COR-L47 (cell line): Measurements from ENCODE around the gene TRPM2.
"Not testable (repeated sequence)": the region's sequence is repeated elsewhere in the genome, so short reads cannot be mapped to it uniquely, and the experiment has no call there.

Source experiments
- DNase-seq: peaks from one replicate; lab custom pipeline; 2025; lab: John Stamatoyannopoulos, UW

TRPM2 gene

DNA sequence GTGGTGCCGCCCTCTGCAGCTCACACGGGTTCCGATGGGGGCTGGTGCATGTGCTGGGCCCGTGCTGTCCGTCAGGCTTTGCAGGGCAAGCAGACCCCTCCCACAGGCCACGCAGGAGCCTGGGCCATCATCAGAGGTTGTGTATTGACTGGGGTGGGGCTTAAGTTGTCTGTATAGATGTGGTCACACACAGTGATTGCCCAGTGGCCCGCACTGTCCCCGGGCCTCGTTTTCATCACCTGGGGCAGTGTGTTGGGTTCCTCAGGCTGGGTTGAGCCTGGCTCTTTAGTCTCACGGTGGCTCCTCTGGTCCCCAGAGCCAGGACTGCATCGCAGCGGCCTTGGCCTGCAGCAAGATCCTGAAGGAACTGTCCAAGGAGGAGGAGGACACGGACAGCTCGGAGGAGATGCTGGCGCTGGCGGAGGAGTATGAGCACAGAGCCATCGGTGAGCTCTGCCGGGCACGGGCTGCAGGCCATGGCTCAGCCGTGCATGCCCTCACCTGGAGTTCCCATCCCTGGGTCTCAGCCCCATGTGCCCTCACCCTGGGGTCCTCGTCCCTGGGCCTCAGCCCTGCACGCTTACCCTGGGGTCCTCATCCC lies 44.1 kb downstream of the TRPM2 start:
- no peak for DNase-seq

DNA sequence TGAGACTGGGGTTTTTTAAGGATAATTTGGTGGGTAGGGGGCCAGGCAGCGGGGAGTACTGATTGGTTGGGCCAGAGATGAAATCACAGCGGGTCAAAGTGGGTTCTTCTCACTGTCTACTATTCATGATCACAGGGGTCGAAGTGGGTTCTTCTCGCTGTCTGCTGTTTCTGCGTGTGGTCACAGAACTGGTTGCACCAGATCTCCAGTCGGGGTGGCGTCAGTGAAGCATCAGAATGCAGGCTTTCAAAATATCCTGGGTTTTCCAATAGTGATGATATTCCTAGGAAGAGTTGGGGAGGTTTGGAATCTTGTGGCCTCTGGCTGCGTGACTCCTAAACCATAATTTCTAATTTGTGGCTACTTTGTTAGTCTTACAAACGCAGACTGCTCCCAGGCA lies 45.1 kb downstream of the TRPM2 start:
- DNase-seq = no peak

DNA sequence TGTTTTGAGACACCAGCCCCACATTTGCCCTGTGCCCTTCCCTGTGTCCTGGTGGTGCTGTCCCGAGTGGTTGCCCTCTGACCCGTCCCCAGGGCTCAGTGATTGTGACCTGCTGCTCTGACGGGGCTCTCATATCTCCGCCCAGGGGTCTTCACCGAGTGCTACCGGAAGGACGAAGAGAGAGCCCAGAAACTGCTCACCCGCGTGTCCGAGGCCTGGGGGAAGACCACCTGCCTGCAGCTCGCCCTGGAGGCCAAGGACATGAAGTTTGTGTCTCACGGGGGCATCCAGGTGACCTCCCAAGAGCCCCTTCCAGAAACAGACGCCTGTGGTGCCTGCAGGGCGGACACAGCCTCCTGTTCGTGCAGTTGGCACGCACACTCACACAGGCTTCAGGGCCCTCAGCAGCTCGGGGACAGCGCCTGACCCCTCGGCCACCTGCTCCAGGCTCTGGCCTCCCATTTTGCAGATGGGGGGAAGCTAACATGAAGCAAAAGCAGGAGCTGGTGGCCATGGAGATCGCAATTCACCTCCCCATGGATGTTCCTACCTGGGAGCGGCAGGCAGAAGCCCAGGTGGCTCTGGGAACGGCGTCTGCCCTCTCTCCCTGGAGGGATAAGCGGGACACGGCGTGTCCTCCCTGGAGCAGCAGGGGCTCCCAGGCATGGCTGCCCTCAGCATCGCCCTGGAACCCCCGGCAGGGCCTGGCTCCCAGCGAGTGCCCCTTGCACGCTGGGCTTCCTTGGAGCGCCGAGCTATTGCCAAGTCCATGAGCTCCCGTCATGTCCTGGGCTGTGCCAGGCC lies 45.9 kb downstream of the TRPM2 start:
- no peak for DNase-seq

DNA sequence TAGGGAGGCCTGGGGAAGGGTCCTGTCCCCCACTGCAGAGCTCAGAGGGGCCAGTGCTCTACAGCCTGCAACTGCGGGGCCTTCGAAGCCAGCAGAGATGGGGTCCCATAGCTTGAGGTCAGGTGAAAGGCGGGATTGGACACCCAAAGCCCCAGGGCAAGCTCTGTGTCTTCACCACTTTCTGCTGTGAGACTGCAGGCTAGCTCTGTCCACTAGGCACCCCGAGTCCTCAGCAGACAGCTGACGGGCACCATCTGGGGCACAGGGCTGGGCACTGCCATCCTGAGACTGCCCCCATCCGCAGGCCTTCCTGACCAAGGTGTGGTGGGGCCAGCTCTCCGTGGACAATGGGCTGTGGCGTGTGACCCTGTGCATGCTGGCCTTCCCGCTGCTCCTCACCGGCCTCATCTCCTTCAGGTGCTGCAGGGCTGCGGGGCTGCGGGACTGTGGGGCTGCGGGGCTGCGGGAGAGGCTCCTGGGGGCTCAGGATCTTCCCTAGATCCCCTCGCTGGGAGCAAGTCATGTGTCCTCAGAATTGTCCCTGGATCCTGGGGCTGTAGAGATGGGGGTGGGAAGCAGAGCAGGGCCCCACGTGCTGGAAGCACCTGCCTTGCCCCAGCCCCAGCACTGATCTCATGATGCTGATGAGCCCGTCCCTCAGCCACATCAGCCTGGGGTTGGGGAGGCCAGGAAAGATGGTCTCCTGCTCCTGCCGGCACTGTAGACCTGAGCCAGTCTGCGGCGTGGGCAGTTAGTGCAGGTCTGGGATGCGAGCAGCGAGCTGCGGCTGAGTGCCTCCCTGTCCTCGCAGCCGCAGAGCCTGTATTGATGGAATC lies 46.8 kb downstream of the TRPM2 start:
- no peak for DNase-seq

DNA sequence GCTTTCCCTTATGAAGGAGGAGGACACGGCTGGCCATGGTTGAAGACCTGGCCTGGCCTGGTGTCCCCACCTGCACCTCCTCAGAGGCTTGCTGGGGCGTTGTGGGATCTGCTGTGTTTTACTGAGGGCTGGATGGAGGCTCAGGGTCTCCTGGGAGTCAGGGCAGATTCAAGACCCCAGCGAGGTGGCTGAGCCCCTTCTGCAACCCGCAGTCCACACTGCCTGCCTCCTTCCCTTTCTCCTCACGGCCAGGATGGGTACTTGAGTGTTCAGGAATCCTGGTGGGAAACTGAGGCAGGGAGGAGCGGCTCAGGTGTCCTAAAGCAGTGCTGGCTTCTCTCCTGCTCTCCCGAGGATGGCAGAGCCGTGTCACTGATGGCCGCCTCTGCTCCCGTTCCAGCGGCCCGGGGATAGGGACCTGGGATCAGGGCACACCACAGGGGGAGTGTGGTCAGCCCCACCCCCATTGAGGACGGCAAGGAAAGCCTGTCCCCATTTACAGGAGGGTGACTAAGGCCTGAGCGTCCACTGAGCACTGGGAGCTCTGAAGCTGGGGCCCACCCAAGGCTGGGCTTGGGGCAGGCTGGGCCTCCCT lies 47.5 kb downstream of the TRPM2 start:
- no peak for DNase-seq

DNA sequence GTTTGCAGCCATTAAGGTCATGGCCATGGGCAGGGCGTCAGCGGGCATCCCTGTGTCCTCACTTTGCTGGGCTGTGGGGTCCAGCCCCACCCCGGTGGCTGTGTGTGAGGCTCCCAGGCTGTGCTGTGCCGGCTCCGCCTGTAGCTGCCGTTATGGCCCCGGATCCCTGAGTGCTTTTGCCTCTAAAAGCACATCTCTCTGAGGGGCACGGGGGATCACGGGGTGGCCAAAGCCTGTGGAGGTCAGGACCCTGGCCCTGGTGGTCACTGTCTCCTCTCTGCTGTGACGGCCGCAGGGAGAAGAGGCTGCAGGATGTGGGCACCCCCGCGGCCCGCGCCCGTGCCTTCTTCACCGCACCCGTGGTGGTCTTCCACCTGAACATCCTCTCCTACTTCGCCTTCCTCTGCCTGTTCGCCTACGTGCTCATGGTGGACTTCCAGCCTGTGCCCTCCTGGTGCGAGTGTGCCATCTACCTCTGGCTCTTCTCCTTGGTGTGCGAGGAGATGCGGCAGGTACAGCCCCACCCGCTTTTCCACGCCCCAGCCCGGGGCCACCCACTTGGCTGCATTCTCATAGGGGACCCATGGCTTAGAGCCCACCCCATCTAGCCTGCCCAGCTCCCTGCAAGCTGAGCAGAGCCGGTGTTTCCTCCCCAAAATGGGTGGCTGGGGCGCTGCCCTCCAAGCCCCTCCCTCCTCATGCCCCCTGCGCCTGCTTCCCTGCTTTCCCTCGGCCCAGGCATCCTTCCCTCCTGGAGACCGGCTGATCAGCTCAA lies 48.2 kb downstream of the TRPM2 start:
- DNase-seq = no peak

DNA sequence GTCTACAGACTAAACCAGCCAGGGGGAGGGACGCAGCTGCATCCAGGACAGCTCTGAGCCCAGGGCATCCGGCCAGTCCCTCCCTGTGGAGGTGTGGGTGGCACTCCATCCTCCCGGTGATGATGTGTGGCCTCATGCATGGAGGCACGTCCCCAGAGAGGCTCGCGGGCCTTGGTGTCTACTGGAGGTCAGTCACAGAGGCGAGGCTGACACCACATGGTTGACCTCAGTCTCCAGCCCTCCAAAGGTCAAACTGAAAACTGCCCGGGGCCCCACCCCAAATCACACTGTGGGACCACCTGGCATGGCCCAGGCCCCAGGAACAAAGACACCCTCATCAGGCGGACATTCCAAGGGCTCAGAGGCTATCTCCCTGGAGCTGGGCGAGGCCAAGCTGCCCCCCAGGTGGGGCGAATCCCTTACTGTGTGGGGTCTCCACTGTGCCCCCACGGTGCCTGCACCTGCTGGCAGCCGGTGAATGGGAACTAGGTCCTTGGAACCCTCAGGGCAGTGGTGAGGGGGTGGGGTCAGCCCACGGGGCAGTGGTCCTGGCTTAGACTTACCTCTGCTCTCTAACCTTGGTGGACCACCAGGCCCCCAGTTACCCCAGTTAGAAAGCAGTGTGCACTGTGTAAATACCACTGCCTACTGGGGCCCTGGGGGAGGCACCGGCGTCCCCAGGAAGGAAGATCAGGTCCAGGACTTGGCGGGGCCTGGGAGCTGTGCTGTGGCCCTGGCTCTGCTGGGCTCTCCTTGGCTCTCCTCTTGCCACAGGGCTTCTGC lies 49.1 kb downstream of the TRPM2 start:
- no peak for DNase-seq

DNA sequence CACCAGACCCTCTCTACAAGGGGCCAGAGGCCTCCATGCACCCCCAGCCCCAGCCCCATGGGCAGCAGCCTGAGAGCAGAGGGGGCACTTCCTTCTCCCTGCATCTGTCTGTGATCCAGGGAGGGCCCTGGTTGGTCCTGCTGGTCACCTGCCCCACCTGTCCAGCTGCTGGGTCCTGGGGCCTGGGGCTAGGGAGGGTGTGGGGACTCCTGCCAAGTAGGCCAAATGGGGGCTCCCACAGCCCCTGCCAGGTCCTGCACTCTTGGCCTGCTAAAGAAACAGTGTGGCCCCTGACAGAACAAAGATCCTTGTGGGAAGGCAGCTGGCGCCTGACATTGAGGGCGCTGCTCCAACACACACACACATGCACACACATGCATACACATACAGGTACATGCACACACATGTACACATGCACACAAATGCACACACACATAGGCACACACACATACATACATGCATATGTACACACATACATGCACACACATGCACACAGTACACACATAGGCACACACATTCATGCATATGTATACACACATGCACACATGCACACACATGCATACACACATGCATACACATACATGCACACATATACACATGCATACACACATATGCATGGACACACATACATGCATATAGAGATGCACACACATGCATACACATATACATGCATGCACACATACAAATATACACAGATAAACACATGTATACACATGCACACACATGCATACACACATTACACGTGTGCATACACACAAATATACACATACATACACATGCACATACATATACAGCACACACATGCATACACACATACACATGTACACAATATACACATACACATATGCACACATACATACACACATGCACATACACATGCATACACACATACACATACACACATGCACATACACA lies 49.9 kb downstream of the TRPM2 start:
- DNase-seq = no peak

DNA sequence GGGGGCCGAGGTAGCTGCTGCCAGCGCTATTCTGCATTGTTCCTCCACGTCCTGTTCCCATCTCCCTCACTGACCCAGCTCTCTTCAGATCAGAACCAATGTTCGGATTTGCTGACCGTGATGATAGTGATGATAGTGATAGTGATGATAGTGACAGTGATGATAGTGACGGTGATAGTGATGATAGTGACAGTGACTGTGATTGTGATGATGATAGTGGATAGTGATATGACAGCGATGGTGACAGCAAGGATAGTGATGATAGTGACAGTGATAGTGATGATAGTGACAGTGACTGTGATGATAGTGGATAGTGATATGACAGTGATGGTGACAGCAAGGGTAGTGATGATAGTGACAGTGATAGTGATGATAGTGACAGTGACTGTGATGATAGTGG lies 51.1 kb downstream of the TRPM2 start:
- not testable (repeated sequence) for DNase-seq

DNA sequence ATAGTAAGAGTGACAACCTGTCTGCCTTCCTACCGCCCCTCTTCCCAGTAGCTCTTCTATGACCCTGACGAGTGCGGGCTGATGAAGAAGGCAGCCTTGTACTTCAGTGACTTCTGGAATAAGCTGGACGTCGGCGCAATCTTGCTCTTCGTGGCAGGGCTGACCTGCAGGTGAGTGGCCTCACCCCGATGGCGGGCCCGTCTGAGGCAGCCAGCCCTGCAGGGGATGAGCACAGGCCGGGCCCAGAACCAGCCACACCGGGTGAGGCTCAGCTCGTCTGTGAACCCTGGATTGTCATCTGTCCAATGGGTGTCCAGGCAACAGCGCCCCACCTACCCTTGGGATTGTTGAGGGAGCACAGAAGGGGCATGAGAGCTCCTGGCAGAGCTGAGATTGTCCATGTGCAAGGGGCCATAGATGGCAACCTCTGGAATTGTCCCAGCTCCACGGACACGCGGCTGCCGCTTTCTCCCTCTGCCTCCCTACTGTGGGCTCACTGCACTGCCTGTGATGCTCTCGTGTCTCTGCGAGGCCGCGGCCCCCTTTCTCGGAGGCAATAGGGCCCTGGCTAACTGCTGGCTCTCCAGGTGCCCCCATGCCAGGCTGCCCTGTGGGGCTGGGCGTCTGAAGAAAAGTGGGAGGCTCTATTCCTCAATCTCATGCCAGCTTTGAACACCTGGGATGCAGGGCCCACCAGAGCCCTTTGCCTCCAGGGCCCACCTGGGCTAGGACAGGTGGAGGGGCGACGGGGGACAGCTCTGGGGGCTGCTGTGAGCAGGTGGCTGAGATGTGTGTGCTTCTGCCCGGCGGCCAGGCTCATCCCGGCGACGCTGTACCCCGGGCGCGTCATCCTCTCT lies 51.9 kb downstream of the TRPM2 start:
- DNase-seq = no peak

DNA sequence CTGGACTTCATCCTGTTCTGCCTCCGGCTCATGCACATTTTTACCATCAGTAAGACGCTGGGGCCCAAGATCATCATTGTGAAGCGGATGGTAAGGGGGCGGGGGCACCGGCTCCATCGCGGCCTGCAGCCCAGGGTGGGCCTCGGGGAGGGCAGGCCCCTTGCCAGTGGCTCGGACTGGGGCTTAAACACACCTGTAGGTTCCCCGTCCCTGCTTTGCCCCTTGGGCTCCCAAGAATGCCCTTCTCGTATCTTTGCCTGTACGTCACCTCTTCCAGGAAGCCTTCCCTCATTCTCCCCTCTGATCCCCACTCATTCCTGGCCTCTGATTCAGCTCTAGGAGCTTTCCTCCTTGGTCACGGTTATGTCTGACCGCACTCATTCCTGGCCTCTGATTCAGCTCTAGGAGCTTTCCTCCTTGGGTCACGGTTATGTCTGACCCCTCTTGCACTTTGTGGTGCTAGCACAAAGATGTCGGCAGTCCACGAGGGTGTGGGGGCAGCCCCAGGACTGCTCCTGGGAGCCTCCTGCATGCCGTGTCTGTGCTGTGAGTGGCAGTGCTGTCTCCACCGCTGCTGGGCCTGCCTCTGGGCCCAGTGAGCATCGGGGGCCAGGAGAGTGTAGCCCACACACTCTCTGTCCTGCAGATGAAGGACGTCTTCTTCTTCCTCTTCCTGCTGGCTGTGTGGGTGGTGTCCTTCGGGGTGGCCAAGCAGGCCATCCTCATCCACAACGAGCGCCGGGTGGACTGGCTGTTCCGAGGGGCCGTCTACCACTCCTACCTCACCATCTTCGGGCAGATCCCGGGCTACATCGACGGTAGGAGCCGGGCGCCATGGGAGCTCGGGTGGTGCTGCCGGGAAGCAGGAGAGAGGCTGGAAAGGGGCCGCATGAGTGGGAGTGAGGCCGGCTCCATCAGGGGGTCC lies 52.8 kb downstream of the TRPM2 start:
- no peak for DNase-seq

DNA sequence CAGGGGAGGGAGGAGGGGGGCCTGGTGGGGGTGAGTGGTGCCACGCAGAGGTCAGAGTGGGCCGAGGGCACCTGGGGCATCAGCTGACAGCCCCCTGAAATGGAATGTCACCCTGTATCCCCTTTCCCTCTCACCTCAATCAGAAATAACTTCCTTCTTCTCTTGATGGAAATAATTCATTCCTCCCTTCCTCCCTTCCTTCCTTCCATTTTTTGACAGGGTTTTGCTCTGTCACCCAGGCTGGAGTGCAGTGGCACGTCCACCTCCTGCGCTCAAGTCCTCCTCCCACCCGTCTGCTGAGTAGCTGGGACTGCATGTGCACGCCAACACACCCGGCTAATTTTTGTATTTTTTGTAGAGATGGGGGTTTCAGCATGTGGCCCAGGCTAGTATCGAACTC lies 53.5 kb downstream of the TRPM2 start:
- DNase-seq = no peak

DNA sequence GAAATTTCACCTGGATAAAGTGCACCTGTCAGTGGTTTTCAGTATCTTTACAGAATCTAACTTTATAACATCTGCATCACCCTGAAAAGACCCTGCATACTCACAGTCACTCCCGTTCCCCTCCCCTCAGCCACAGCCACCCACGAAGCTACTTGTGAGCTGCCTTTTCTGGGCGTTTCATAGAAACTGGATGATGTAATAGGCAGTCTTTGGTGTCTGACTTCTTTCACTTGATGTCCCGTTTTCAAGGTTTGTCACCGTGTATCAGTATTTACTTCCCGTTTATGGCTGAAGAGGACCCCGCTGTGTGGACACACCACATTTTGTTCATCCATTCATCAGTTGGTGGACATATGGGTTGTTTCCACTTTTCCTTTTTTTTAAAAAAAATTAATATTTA lies 54.1 kb downstream of the TRPM2 start:
- no peak for DNase-seq

DNA sequence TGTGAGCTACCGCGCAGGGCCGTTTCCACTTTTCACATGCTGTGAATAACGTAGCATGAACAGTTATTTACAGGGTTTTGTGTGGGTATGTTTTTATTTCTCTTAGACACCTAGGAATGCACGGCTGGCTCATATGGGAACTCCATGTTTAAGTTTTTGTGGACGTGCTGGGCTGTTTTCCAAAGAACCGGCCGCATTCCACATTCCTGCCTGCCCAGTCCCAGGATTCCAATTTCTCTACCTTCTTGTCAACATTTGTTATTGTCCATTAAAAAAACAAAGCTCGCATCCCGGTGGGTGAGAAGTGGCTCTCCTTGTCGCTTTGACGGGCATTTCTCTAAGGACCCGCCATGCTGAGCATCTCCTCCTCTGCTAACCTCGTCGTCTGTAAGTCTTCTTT lies 54.8 kb downstream of the TRPM2 start:
- DNase-seq = no peak

DNA sequence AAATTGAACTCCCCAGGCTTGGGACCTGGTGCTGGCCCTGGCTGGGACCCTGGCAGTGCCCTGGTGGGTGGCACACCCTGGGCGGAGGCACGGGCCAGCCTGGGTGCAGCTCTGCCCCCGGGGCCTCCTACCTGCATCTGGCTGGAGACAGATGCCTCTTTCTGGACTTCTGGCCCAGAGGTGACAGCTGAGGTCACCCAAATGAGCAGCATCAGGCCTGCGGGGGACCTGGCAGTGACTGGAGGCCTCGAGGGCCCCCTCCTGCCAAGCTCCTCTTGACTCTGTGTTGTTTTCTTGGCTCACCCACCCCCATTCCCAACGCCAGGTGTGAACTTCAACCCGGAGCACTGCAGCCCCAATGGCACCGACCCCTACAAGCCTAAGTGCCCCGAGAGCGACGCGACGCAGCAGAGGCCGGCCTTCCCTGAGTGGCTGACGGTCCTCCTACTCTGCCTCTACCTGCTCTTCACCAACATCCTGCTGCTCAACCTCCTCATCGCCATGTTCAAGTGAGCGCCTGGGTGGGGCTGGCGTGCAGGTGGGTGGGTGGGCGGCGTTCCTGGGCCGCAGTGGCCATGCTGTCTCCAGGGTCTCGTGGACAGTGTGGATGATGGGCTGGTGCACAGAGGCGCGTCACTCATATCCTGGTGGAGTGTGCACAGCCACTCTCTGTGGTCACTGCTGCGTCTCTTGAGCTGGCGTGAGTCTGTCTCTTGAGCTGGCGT lies 60.3 kb downstream of the TRPM2 start:
- DNase-seq = no peak

DNA sequence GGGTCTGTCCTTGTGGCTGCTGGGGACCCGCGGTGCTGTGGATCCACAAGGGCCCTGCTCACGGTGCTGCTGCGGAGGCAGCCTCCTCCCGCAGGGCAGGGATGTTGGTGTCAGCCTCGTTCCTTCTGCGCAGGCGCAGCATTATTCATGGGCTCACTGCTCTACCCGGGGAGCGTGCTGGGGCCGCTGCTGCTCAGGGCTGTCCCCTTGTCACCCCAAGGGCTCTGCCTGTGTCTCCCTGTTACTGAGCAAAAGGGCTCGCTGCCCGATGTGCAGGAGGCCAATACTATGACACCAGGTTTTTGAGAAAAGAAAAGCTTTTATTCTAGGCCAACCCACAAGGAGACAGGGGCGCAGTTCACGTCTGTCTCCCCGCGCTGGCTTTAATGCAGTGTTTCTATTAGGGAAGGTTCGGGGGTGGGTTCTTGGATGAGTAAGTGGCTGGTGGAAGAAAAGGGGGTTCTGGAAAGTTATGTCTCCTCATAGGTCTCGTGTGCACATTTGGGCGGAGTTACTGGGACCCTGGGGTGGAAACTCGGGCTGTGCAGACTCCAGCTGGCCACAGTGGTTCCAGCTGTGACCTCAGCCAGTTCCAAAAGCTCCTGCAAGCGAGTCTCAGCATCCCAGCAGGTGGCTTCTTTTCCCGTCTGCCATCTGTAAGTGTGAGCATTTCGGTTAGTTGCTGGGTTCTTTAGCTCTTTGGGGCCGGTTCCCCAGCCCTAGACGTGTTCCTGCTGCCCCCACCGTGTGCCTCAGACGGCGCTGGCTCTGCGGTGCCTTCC lies 61.1 kb downstream of the TRPM2 start:
- DNase-seq = no peak
